ENCODE data around the gene SESTD1.

SESTD1 gene

DNA sequence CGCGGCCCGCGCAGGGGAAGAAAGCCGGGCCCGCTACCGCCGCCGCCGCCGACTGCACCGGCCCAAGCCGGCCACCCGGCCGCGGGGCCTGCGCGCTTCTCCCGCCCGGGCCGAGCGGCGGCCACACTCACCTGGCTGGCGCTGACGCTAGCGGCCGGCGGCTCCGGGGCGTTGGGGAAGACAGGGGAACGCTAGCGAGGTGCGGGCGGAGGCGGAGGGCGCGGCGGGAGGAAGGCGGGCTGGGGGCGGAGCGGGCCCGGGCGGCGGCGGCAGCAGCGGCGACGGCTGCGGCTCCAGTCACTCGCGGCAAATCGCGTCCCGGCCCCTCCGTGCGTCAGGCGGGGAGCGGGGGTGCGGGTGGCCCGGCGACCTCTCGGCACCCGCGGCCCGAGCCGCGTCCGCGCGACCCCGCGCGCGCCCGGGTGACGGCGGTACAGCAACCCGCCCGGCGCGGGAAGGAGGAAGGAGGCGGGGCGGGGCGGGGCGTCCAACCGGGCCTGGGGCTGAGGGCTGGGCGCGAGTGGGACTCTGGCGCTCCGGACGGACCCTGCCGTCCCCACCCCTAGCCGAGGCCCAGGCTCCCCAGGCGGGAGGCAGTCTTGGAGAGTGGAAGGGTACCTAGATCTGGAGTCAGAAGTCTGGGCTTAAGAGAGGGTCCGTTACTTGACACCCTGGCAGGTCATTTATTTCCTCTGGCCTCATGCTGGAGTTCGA lies at the start of gene SESTD1:
Gene SESTD1 (minus strand): TSS at position 465 of the 714 bp plus-strand sequence. CDS start 72,991 bp downstream, outside the sequence.
- DNase-seq (ENCODE audit: low read depth, low spot score), result peak; percentile 64

GRCh38 chr2:179313057-179313456 lies 48.4 kb upstream of the SESTD1 start:
- no peak for DNase-seq (ENCODE audit: low read depth, low spot score)

- DNase-seq (ENCODE audit: low read depth, low spot score), result no peak
These were observed 46.5 kb upstream of the SESTD1 start for GRCh38 chr2:179311101-179311500.

DNA sequence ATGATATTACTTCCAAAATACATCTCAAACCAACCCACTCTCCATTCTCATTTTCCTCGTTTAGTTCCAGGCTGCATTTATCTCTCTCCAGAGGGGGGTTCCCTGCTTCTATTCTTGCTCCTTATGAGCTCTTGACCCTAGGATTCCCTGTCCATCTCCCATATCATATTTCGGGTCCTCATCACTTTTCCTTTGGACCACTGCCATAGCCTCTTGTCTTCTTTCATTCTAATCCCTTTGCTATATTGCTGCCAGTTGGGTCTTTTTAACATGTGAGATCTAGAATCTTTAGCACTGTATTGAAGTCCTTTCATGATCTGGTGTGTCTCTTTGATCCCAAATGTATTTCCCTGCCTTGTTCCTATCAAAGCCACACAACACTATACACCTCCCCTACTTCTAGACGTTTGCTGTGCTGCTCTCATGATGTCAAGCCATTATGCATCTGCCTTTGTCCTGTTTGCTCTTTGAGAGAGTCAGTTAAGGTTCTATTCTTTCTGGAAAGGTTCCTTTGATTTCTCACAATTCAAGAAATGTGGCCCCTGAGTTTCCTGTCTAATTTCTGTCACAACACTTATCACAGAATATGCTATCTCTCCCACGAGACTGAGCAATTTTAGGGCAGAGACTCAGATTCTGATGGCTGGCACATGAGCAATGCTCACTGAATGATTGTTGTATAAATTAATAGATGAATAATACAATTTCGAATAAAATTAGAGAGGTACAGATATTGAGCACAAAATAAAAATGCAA lies 43.2 kb upstream of the SESTD1 start:
- DNase-seq (ENCODE audit: low read depth, low spot score), result no peak

GRCh38 chr2:179305125-179305524 lies 40.5 kb upstream of the SESTD1 start:
- no peak for DNase-seq (ENCODE audit: low read depth, low spot score)

GRCh38 chr2:179304424-179304823 lies 39.8 kb upstream of the SESTD1 start:
- no peak for DNase-seq (ENCODE audit: low read depth, low spot score)

- DNase-seq (ENCODE audit: low read depth, low spot score), result no peak
These were observed 38.3 kb upstream of the SESTD1 start for GRCh38 chr2:179302764-179303571.

- no peak for DNase-seq (ENCODE audit: low read depth, low spot score)
These were observed 37.5 kb upstream of the SESTD1 start for GRCh38 chr2:179302149-179302548.

DNA sequence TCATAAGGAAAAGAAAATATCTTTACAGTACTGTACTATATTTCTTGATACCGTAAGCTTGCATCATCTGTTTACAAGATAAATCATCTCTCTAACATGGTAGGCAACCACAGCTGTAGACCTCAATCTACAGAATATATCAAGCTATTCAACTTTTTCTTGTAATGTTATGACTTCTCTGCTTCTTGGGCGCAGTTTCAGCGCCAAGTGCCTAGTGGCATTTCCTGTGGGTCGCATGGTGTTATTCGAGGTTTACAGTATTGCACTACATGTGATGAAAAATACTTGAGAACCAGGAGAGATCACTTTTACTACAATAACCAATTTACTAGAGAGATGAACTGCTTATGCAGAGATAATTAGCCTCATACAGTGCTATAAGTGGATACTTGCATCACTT lies 34.0 kb upstream of the SESTD1 start:
- DNase-seq (ENCODE audit: low read depth, low spot score), result no peak

DNA sequence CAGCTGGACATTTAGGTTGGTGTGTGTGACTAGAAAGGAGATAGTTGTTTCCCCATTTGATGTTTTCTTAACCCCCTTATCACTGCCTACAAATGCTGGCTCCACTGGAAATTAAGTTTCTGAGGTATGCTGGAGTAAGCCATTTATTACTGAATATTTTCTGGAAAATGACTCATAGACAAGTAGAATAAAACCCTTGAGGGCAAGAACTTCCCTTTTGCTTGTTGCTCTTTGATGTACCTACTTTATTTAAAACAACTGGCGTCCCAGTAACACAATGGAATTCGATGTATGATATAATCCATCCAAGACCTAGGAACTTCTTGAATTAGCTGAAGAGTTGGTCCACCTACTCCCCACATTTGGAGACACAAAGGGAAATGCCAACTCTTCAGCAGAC lies 33.3 kb upstream of the SESTD1 start:
- no peak for DNase-seq (ENCODE audit: low read depth, low spot score)

- DNase-seq (ENCODE audit: low read depth, low spot score), result no peak
These were observed 25.7 kb upstream of the SESTD1 start for GRCh38 chr2:179290329-179290728.

DNA sequence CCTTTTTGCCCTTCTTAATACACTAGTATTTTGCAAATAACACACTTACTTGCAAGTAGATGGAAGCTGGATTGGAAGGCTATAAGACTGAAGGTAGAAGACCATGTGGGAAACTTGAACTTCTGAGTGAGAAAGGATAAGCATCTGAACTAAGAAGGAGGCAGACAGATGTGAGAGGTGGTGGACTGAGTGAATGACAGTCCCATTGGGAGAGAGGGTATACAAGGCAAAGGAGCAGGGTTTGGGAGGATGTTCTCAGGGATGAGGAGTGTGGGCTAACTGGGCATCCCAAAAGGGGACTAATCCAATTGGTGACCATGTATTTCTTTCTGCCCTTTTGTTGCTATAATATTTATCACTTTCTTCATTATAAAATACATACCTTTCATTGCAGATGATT lies 20.4 kb upstream of the SESTD1 start:
- no peak for DNase-seq (ENCODE audit: low read depth, low spot score)

DNA sequence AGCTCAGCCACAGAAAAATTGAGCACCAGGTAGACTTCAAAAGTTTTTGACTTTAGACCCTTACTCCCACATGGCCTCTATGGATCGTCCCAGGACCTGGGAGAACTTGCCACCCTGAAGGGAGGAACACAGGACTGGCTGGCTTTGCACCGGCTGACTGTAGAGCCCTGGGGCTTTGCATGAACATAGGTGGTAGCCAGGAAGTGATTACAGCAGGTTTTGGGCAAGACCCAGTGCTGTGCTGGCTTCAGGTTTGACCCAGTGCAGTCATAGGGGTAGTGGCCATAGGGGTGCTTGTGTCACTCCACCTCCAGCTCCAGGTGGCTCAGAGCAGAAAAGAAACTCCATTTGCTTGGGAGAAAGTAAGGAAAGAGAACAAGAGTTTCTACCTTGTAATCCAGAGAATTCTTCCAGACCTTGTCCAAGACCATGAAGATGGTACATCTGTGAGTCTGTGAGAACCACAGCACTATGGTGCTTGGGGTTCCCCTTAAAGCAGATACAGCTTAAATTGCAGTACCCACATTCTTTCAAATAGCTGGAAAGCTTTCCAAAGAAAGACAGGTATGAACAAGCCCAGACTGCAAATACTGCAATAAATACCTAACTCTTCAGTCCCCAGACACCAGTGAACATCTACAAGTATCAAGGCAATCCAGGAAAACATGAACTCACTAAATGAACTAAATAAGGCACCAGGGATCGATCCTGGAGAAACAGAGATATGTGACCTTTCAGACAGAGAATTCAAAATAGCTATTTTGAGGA lies 13.0 kb upstream of the SESTD1 start:
- DNase-seq (ENCODE audit: low read depth, low spot score), result no peak

- DNase-seq (ENCODE audit: low read depth, low spot score), result no peak
These were observed 10.8 kb upstream of the SESTD1 start for GRCh38 chr2:179275253-179276012.

GRCh38 chr2:179274749-179275148 lies 10.1 kb upstream of the SESTD1 start:
- DNase-seq (ENCODE audit: low read depth, low spot score), result no peak

DNA sequence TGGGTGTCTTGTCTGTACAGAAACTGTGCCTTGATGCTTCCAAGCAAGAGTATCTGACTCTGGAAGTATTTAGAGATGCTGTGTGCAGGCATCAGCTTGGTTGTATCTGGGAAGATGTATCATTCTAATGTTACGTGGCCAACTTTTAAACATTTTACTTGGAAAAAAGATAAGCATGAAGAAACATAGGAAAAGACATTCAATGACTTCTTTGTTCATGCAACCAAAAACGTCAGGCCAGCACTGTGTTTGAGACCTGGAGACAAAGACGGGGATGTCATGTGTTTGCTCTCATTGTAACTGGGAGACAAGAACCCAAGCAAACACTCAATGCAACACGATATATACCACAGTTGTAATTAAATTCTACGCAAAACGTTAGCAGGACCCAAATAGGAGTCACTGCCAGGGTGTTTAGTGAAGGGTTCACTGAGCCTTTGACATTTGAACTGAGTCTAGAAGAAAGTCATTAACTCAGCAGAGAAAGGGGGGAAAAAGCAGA lies 8.9 kb upstream of the SESTD1 start:
- no peak for DNase-seq (ENCODE audit: low read depth, low spot score)

DNA sequence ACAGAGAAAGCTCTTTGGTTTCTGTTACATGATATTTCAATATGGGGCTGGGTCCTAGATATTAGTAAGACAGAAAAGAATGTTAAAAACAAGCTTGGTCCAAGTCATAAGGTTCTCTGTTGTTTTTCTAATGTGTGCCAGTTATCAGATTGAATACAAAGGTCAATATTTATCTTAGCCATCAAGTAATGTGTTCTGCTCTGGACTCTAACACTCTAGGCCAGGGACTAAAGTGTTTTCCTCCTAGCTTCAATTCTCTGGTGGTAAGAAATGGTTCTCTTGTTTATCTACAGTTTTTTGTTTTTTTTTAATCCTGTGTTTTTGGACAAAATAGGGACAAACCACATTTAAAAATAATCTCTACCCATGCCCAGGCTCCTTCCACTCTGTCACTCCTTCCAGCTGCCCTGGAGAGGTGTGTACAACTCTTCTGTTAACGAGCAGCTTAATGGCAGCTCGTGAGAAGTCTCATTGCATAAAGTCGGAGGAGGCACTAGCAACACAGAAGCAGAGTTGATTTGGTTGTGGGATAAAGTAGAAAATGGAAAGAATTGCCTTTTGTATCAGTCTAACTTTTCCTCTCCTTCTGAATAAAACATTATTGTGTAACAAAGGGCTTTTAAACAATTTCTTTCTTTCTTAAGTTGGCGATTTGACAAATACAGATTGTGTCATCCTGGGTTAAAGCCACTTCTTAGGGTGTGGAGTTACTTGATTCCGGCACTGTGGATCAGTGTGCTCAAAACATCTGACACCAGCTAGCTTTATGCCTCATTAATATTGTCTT lies 8.0 kb upstream of the SESTD1 start:
- DNase-seq (ENCODE audit: low read depth, low spot score), result no peak

DNA sequence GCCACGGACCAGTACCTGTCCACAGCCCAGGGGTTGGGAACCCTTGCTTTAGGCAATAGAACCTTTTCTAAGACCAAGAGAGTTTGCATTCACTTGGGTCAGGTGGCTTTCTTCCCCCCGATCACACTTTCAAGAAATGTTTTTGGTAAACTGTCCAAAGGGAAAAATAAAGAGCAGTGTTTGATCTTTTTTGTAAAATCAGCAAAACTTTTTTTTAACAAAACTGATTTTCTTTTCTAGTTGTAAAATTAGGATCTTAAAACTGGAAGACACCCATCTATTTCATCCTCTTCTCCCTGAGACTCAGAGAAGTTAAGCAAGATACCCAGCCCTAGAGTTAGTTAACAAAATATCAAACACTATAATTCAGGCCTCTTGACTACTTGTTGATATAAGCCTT lies 6.1 kb upstream of the SESTD1 start:
- no peak for DNase-seq (ENCODE audit: low read depth, low spot score)

DNA sequence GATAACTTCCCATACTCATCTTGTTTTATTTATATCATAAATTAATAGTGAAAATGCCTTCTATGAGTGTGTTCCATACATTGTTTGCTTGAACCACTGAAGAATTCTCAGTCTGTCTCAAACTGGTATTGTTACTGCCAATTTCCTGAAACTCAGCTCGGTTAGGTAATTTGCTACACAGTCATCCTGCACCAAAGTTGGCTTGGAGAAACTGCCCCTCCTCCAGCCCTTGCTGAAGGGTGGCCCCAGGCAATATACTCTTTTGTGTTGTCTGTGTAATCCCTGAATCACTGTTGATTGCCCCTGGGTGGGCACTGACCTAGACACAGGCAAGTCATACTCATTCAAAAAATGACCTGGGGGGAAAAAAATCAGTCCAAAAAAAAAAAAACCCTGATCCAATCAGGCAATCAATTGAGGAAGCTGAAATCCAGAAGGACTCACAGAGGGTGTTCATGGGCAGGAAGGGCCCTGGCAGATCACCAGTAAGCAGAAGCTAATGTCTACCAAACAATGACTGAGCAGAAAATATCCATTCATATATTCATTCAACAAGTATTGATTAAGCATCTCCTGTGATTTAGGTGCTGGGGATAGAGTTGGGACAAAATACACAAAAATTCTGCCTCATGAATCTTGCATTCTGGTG lies 3.8 kb upstream of the SESTD1 start:
- DNase-seq (ENCODE audit: low read depth, low spot score), result peak; percentile 88
